Measurements from ENCODE around the gene UBR3. TPM values are rescaled to one million over a fixed set of nuclear protein-coding genes. Genes with fewer than 3 reads are reported as not detected.

The UBR3 gene
- polyA plus RNA-seq, 1 donor from 2014 or later, result 75.2 TPM

DNA sequence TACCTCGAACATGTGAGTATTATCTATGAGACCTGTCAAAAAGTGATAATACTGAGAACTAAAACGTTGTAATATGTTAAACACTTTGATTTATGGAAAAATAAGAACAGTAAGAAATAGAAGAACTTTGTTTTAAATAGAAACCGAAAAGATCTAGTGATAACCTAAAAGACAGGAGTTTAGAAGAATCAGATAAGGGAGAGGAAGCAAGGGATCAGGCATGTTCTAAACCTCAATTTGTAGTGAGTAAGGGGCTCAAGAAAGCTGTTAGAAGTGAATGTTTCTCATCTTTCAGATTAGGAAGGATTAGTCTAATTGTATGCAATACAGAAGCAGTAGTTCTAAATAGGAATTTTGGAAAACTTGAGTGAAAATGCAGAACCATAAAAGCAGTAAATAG lies 182.0 kb downstream of the UBR3 start:
- Histone ChIP-seq H3K27me3 (ENCODE audit: insufficient read depth, low read depth, low read length) (no peaks in the 10 kb centered on the region), H3K4me2 (ENCODE audit: low read length) (no peak overlapping the region), H3K27ac (ENCODE audit: low read length) (no peak overlapping the region), H3K9me2 (ENCODE audit: insufficient read depth, low read length) (no peaks in the 10 kb centered on the region), H2AFZ (ENCODE audit: low read depth, low read length) (no peak overlapping the region), H3K4me3 (ENCODE audit: low read length) (no peak overlapping the region), H3F3A (ENCODE audit: insufficient read depth, low read length, poor library complexity, severe bottlenecking) (no peaks in the 10 kb centered on the region), H3K9ac (ENCODE audit: low read length) (no peak overlapping the region), H4K20me1 (ENCODE audit: insufficient read depth) (no peaks in the 10 kb centered on the region), H3K9me3 (ENCODE audit: low read length) (no peaks in the 10 kb centered on the region), H3K36me3 (ENCODE audit: insufficient read depth, low read length) (no peaks in the 10 kb centered on the region), H3K79me2 (replicated peaks; ENCODE audit: insufficient read depth, low read length) (no peaks in the 10 kb centered on the region)
- TF ChIP-seq, protein P1, sequence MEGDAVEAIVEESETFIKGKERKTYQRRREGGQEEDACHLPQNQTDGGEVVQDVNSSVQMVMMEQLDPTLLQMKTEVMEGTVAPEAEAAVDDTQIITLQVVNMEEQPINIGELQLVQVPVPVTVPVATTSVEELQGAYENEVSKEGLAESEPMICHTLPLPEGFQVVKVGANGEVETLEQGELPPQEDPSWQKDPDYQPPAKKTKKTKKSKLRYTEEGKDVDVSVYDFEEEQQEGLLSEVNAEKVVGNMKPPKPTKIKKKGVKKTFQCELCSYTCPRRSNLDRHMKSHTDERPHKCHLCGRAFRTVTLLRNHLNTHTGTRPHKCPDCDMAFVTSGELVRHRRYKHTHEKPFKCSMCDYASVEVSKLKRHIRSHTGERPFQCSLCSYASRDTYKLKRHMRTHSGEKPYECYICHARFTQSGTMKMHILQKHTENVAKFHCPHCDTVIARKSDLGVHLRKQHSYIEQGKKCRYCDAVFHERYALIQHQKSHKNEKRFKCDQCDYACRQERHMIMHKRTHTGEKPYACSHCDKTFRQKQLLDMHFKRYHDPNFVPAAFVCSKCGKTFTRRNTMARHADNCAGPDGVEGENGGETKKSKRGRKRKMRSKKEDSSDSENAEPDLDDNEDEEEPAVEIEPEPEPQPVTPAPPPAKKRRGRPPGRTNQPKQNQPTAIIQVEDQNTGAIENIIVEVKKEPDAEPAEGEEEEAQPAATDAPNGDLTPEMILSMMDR (IDR thresholded peaks at IDR 0.05; ENCODE audit: poor library complexity, severe bottlenecking), result no peak
- TF ChIP-seq EZH2 (IDR thresholded peaks at IDR 0.05; ENCODE audit: borderline replicate concordance, insufficient read depth, low read length, poor library complexity, severe bottlenecking) (no peak), EP300 (conservative IDR thresholded peaks at IDR 0.05; ENCODE audit: poor library complexity, severe bottlenecking) (no peak), POLR2AphosphoS5 (IDR thresholded peaks at IDR 0.05) (no peak), TAF1 (IDR thresholded peaks at IDR 0.05; ENCODE audit: low read depth) (no peak), SMC3 (conservative IDR thresholded peaks at IDR 0.05; ENCODE audit: poor library complexity) (no peak), MXI1 (conservative IDR thresholded peaks at IDR 0.05; ENCODE audit: poor library complexity, severe bottlenecking) (no peak), RAD21 (conservative IDR thresholded peaks at IDR 0.05) (no peak)
- TF ChIP-seq, protein P2, sequence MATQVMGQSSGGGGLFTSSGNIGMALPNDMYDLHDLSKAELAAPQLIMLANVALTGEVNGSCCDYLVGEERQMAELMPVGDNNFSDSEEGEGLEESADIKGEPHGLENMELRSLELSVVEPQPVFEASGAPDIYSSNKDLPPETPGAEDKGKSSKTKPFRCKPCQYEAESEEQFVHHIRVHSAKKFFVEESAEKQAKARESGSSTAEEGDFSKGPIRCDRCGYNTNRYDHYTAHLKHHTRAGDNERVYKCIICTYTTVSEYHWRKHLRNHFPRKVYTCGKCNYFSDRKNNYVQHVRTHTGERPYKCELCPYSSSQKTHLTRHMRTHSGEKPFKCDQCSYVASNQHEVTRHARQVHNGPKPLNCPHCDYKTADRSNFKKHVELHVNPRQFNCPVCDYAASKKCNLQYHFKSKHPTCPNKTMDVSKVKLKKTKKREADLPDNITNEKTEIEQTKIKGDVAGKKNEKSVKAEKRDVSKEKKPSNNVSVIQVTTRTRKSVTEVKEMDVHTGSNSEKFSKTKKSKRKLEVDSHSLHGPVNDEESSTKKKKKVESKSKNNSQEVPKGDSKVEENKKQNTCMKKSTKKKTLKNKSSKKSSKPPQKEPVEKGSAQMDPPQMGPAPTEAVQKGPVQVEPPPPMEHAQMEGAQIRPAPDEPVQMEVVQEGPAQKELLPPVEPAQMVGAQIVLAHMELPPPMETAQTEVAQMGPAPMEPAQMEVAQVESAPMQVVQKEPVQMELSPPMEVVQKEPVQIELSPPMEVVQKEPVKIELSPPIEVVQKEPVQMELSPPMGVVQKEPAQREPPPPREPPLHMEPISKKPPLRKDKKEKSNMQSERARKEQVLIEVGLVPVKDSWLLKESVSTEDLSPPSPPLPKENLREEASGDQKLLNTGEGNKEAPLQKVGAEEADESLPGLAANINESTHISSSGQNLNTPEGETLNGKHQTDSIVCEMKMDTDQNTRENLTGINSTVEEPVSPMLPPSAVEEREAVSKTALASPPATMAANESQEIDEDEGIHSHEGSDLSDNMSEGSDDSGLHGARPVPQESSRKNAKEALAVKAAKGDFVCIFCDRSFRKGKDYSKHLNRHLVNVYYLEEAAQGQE (IDR thresholded peaks at IDR 0.05; ENCODE audit: borderline replicate concordance), result no peak

DNA sequence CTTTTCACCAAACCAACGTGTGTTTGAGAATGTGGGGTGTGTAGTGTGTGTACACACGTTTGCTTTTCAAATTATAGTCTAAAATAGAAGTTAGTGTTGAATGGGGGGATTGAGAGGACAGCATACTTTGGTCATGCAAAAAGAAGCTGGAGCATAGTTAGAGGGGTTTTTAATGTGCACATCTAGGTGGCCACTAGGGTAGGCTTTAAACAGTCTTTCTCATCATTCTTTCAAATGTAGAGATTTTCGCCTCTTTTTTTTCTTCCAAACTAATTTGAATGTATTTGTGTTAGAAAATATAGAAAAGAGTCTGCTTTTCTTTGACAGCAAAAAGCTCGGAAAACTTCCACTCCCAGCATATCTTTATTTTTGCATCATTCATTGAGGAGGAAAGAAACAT lies 185.5 kb downstream of the UBR3 start:
- no peaks in the 10 kb centered on the region for H3F3A ChIP-seq (ENCODE audit: insufficient read depth, low read length, poor library complexity, severe bottlenecking)
- H3K9ac ChIP-seq (ENCODE audit: low read length), result no peak overlapping the region
- H3K9me2 ChIP-seq (ENCODE audit: insufficient read depth, low read length), result no peaks in the 10 kb centered on the region
- no peak overlapping the region for H2AFZ ChIP-seq (ENCODE audit: low read depth, low read length)
- no peak overlapping the region for H3K27ac ChIP-seq (ENCODE audit: low read length)
- no peak overlapping the region for H3K4me3 ChIP-seq (ENCODE audit: low read length)
- no peaks in the 10 kb centered on the region for H4K20me1 ChIP-seq (ENCODE audit: insufficient read depth)
- H3K79me2 ChIP-seq (replicated peaks; ENCODE audit: insufficient read depth, low read length), result no peaks in the 10 kb centered on the region
- TF ChIP-seq TAF1 (IDR thresholded peaks at IDR 0.05; ENCODE audit: low read depth), result no peak
- TF ChIP-seq MXI1 (conservative IDR thresholded peaks at IDR 0.05; ENCODE audit: poor library complexity, severe bottlenecking), result no peak
- TF ChIP-seq, protein P2 (IDR thresholded peaks at IDR 0.05; ENCODE audit: borderline replicate concordance), result no peak
- TF ChIP-seq SMC3 (conservative IDR thresholded peaks at IDR 0.05; ENCODE audit: poor library complexity), result no peak
- no peak for TF ChIP-seq RAD21 (conservative IDR thresholded peaks at IDR 0.05)
- TF ChIP-seq POLR2AphosphoS5 (IDR thresholded peaks at IDR 0.05), result no peak
- no peak for TF ChIP-seq EZH2 (IDR thresholded peaks at IDR 0.05; ENCODE audit: borderline replicate concordance, insufficient read depth, low read length, poor library complexity, severe bottlenecking)
- no peak for TF ChIP-seq EP300 (conservative IDR thresholded peaks at IDR 0.05; ENCODE audit: poor library complexity, severe bottlenecking)
- no peaks in the 10 kb centered on the region for H3K27me3 ChIP-seq (ENCODE audit: insufficient read depth, low read depth, low read length)
- H3K4me2 ChIP-seq (ENCODE audit: low read length), result no peak overlapping the region
- no peaks in the 10 kb centered on the region for H3K36me3 ChIP-seq (ENCODE audit: insufficient read depth, low read length)
- H3K9me3 ChIP-seq (ENCODE audit: low read length), result no peaks in the 10 kb centered on the region
